DND-41 (cell line): ENCODE measurements around the gene ADAM15.

Experiments
- ATAC-seq: fragments of 200-7000 bp; cut with Tn5 transposase; 3 replicates; pipeline ENCODE4 v1.9.1; 2021; ENCODE audit warnings: low read depth; ENCODE audit not compliant: insufficient read depth
- DNase-seq: peaks from one replicate; pipeline ENCODE4 v3.0.0-alpha.2; 2020
- H2AFZ ChIP-seq: 2 replicates; pipeline ENCODE4 v1.6.0; 2012; ENCODE audit warnings: low read depth, low read length
- H3K27ac ChIP-seq: 2 replicates; pipeline ENCODE4 v1.5.1; 2012; ENCODE audit warnings: low read length, inconsistent platforms
- H3K27me3 ChIP-seq: fragments of 200-600 bp; sonication (generic); 2 replicates; pipeline ENCODE4 v1.6.0; 2012; ENCODE audit warnings: low read length, mild to moderate bottlenecking, inconsistent platforms; ENCODE audit not compliant: insufficient read depth, poor library complexity
- H3K36me3 ChIP-seq: 2 replicates; pipeline ENCODE4 v1.5.1; 2012; ENCODE audit warnings: low read length, inconsistent platforms; ENCODE audit not compliant: insufficient read depth
- H3K4me1 ChIP-seq: 2 replicates; pipeline ENCODE4 v1.5.1; 2012; ENCODE audit warnings: mild to moderate bottlenecking, low read length; ENCODE audit not compliant: insufficient read depth
- H3K4me2 ChIP-seq: 2 replicates; pipeline ENCODE4 v1.6.0; 2012; ENCODE audit warnings: mild to moderate bottlenecking, moderate library complexity, low read length, inconsistent platforms; ENCODE audit not compliant: insufficient read depth
- H3K4me3 ChIP-seq, 2 experiments: fragments of 200-600 bp in 1 of 2; shearing (Covaris generic) in 1 of 2; 2 replicates each; pipeline ENCODE4 v1.5.1; 2012 to 2016; ENCODE audit warnings: inconsistent platforms in 2 of 2, low read length in 2 of 2, mild to moderate bottlenecking in 2 of 2, low read depth in 1 of 2, moderate library complexity in 1 of 2
- H3K79me2 ChIP-seq: 2 replicates; pipeline ENCODE4 v1.6.0; 2012; ENCODE audit warnings: low read length, inconsistent platforms; ENCODE audit not compliant: insufficient read depth
- H3K9ac ChIP-seq: 2 replicates; pipeline ENCODE4 v1.6.0; 2012; ENCODE audit warnings: low read depth, mild to moderate bottlenecking, inconsistent platforms, low read length, moderate library complexity
- H3K9me3 ChIP-seq: 2 replicates; pipeline ENCODE4 v1.5.1; 2012; ENCODE audit warnings: low read length, moderate library complexity, mild to moderate bottlenecking, inconsistent platforms; ENCODE audit not compliant: insufficient read depth, severe bottlenecking
- H4K20me1 ChIP-seq: 2 replicates; pipeline ENCODE4 v1.6.0; 2012; ENCODE audit warnings: low read length; ENCODE audit not compliant: insufficient read depth
- CTCF ChIP-seq: IDR thresholded peaks from 2 replicates; pipeline ENCODE4 v1.5.1; 2012; ENCODE audit warnings: borderline replicate concordance, low read length, moderate library complexity, mild to moderate bottlenecking; ENCODE audit not compliant: poor library complexity, severe bottlenecking; ENCODE audit errors: extremely low read depth
- EZH2 ChIP-seq: IDR thresholded peaks from 3 replicates; pipeline ENCODE4 v1.6.1; 2012; ENCODE audit warnings: borderline replicate concordance, low read depth, mild to moderate bottlenecking, moderate library complexity, low read length, inconsistent platforms; ENCODE audit not compliant: severe bottlenecking

Gene ADAM15

GRCh38 chr1:155070158-155070621, 19.1 kb downstream of the ADAM15 start:
- no peak for DNase-seq

GRCh38 chr1:155070721-155071569, 19.8 kb downstream of the ADAM15 start:
- Histone ChIP-seq H3K4me1 (no peaks in the 10 kb centered on the region), H3K27me3 (peaks cover 4% of the 10 kb centered on the region), H3K4me2 (no peak overlapping the region), H3K27ac (no peak overlapping the region), H3K36me3 (peaks cover 17% of the 10 kb centered on the region; the same call in 1 of the 2 replicates), H3K79me2 (no peaks in the 10 kb centered on the region), H2AFZ (no peak overlapping the region), H3K9me3 (no peaks in the 10 kb centered on the region), H3K4me3 (no peak overlapping the region), H4K20me1 (peaks cover 10% of the 10 kb centered on the region; the same call in 1 of the 2 replicates), H3K9ac (no peak overlapping the region)
- TF ChIP-seq EZH2 (no peak), CTCF (no peak)
- DNase-seq = no peak
- no peak for ATAC-seq

More at GRCh38 chr1:155070158-155070621, 19.1 kb downstream of the ADAM15 start:
- ATAC-seq = no peak
- no peak for TF ChIP-seq CTCF
- no peak for TF ChIP-seq EZH2
- Histone ChIP-seq H3K27ac (no peak overlapping the region), H3K79me2 (no peaks in the 10 kb centered on the region), H3K9me3 (no peaks in the 10 kb centered on the region), H4K20me1 (peaks cover 11% of the 10 kb centered on the region), H3K4me2 (no peak overlapping the region), H3K4me3 (no peak overlapping the region), H2AFZ (no peak overlapping the region), H3K27me3 (no peaks in the 10 kb centered on the region), H3K36me3 (peaks cover 17% of the 10 kb centered on the region; the same call in 1 of the 2 replicates), H3K9ac (no peak overlapping the region), H3K4me1 (peaks cover under 1% of the 10 kb centered on the region; the same call in 1 of the 2 replicates)

GRCh38 chr1:155071701-155072100, 20.6 kb downstream of the ADAM15 start:
- no peak for ATAC-seq
- Histone ChIP-seq H3K36me3 (peaks cover 14% of the 10 kb centered on the region; the same call in 1 of the 2 replicates), H3K4me3 (no peak overlapping the region), H3K9me3 (no peaks in the 10 kb centered on the region), H2AFZ (no peak overlapping the region), H3K27me3 (peaks cover 4% of the 10 kb centered on the region), H3K27ac (no peak overlapping the region), H3K4me1 (no peaks in the 10 kb centered on the region), H3K4me2 (no peak overlapping the region), H4K20me1 (peaks cover 6% of the 10 kb centered on the region; the same call in 1 of the 2 replicates), H3K9ac (no peak overlapping the region), H3K79me2 (no peaks in the 10 kb centered on the region)
- no peak for DNase-seq
- TF ChIP-seq CTCF (no peak), EZH2 (no peak)
